ENCODE data around the gene MRE11.

- TF ChIP-seq POLR2A (IDR thresholded peaks at IDR 0.05): no peak
- TF ChIP-seq EP300 (IDR thresholded peaks at IDR 0.05; ENCODE audit: low read depth): no peak
- TF ChIP-seq, protein P1, sequence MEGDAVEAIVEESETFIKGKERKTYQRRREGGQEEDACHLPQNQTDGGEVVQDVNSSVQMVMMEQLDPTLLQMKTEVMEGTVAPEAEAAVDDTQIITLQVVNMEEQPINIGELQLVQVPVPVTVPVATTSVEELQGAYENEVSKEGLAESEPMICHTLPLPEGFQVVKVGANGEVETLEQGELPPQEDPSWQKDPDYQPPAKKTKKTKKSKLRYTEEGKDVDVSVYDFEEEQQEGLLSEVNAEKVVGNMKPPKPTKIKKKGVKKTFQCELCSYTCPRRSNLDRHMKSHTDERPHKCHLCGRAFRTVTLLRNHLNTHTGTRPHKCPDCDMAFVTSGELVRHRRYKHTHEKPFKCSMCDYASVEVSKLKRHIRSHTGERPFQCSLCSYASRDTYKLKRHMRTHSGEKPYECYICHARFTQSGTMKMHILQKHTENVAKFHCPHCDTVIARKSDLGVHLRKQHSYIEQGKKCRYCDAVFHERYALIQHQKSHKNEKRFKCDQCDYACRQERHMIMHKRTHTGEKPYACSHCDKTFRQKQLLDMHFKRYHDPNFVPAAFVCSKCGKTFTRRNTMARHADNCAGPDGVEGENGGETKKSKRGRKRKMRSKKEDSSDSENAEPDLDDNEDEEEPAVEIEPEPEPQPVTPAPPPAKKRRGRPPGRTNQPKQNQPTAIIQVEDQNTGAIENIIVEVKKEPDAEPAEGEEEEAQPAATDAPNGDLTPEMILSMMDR (IDR thresholded peaks at IDR 0.05): no peak
- TF ChIP-seq POLR2AphosphoS5 (IDR thresholded peaks at IDR 0.05): no peak
Measured at GRCh38 chr11:94507485-94507884, 13.8 kb upstream of the MRE11 start.
